OCI-LY7 (cell line): ENCODE results near the gene LACTB.

Source experiments
- CTCF ChIP-seq: fragments of 200-600 bp; sonication (generic); conservative IDR thresholded peaks from 2 replicates; pipeline ENCODE4 v1.5.1; 2014; ENCODE audit warnings: mild to moderate bottlenecking, antibody characterized with exemption, low read length, moderate library complexity, mixed read lengths
- EZH2phosphoT487 ChIP-seq: fragments of 200-600 bp; sonication (generic); IDR thresholded peaks from 2 replicates; pipeline ENCODE4 v1.6.1; 2018; ENCODE audit warnings: low read depth, borderline replicate concordance, mild to moderate bottlenecking, mixed run types, antibody characterized with exemption, low read length, moderate library complexity, mixed read lengths

DNA sequence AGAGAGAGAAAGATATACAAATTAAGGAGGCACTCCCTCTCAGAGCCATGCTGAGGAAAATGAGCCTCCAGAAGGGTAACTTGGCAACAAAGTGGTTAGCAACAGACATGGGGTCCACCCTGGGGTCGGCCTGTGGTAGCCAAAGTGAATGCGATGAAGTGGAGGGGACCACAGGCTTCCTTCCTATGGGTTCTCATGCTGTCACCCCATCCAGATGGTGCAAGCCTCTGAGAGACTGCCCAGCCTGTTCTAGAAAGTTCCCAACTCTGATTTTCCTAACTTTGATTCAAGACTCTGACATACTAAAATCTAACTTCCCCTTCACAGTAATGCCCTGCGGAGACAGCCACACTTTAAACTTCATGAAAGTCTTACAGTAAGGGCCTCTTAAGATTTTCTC is 18.2 kb upstream of the LACTB start:
- TF ChIP-seq CTCF (no peak), EZH2phosphoT487 (no peak)
